Measurements from ENCODE around the gene CCDC43.

DNA sequence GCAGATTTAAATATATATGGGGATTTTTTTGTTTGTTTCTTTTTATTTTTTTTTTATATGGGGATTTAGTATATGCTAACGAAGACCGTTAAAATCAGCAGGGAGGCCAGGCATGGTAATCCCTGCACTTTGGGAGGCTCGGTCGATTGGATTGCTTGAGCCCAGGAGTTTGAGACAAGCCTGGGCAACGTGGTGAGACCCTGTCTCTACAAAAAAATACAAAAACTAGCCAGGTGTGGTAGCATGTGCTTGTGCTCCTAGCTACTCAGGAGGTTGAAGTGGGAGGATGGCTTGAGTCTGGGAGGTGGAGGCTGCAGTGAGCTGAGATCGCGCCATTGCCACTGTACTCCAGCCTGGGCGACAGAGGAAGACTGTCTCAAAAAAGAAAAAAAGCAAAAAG lies 55.6 kb downstream of the CCDC43 start:
- TF ChIP-seq, protein P1, sequence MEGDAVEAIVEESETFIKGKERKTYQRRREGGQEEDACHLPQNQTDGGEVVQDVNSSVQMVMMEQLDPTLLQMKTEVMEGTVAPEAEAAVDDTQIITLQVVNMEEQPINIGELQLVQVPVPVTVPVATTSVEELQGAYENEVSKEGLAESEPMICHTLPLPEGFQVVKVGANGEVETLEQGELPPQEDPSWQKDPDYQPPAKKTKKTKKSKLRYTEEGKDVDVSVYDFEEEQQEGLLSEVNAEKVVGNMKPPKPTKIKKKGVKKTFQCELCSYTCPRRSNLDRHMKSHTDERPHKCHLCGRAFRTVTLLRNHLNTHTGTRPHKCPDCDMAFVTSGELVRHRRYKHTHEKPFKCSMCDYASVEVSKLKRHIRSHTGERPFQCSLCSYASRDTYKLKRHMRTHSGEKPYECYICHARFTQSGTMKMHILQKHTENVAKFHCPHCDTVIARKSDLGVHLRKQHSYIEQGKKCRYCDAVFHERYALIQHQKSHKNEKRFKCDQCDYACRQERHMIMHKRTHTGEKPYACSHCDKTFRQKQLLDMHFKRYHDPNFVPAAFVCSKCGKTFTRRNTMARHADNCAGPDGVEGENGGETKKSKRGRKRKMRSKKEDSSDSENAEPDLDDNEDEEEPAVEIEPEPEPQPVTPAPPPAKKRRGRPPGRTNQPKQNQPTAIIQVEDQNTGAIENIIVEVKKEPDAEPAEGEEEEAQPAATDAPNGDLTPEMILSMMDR (conservative IDR thresholded peaks at IDR 0.05 in 1 of 2, IDR thresholded peaks at IDR 0.05 in 1 of 2; ENCODE audit: low read depth in 1 of 2, low read length in 2 of 2), result no peak
- TF ChIP-seq EZH2 (IDR thresholded peaks at IDR 0.05; ENCODE audit: low read length, missing control alignments), result no peak
